ENCODE results near the gene NR2F1.

The NR2F1 gene

DNA sequence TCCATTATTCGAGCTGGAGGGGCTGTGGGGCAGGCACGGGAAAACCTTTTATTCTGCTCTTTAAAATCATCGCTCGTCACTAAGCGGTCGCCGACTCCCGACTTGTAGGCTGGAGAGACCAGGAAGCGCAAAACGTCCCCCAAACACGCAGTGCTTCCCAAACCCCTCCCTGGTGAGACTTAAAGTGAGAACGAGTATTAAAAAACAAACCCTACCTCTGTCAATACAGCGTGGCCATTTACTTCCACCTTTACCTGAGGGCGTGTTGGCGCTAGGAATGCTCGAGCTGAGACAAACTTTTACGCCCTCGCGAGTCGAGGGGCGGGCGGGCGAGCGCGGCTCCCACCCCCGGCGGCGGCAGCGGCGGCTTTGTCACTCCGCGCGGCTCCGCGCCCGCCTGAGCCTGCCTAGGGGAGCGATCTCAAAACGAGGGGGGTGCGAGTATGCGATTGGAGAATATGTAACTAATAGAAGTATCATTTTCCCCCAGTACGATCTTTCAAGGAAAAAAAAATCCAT lies 2.0 kb upstream of the NR2F1 start, which contains the start of gene NR2F1-AS1 (continued):
- TF ChIP-seq, protein P1, sequence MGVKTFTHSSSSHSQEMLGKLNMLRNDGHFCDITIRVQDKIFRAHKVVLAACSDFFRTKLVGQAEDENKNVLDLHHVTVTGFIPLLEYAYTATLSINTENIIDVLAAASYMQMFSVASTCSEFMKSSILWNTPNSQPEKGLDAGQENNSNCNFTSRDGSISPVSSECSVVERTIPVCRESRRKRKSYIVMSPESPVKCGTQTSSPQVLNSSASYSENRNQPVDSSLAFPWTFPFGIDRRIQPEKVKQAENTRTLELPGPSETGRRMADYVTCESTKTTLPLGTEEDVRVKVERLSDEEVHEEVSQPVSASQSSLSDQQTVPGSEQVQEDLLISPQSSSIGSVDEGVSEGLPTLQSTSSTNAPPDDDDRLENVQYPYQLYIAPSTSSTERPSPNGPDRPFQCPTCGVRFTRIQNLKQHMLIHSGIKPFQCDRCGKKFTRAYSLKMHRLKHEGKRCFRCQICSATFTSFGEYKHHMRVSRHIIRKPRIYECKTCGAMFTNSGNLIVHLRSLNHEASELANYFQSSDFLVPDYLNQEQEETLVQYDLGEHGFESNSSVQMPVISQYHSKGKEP (tag by site-specific recombination; IDR thresholded peaks at IDR 0.05), result no peak
- TF ChIP-seq ZSCAN23 (tag by site-specific recombination; IDR thresholded peaks at IDR 0.05) (no peak), ZBTB8A (tag by site-specific recombination; IDR thresholded peaks at IDR 0.05) (peak; percentile 81), ZNF341 (tag by site-specific recombination; IDR thresholded peaks at IDR 0.05; ENCODE audit: low read depth) (no peak), ZNF776 (tag by site-specific recombination; IDR thresholded peaks at IDR 0.05; ENCODE audit: borderline replicate concordance) (no peak), ZNF2 (tag by site-specific recombination; IDR thresholded peaks at IDR 0.05) (no peak), ZNF596 (tag by site-specific recombination; IDR thresholded peaks at IDR 0.05) (no peak), ZNF211 (tag by site-specific recombination; IDR thresholded peaks at IDR 0.05; ENCODE audit: low read depth) (no peak), ZNF837 (tag by site-specific recombination; IDR thresholded peaks at IDR 0.05) (no peak), EGR2 (tag by site-specific recombination; IDR thresholded peaks at IDR 0.05; ENCODE audit: low read depth) (0 out of 2 replicates have a peak, but pooled peaks have one; percentile 11), ZFP3 (tag by site-specific recombination; IDR thresholded peaks at IDR 0.05; ENCODE audit: low read depth) (no peak), ZNF140 (tag by site-specific recombination; IDR thresholded peaks at IDR 0.05) (no peak), ZNF221 (tag by site-specific recombination; IDR thresholded peaks at IDR 0.05; ENCODE audit: borderline replicate concordance) (no peak), ZNF391 (tag by site-specific recombination; IDR thresholded peaks at IDR 0.05; ENCODE audit: borderline replicate concordance, low read depth) (no peak), ZNF37A (tag by site-specific recombination; IDR thresholded peaks at IDR 0.05) (no peak), ZNF777 (tag by site-specific recombination; IDR thresholded peaks at IDR 0.05; ENCODE audit: borderline replicate concordance) (no peak)
- TF ChIP-seq, protein P2, sequence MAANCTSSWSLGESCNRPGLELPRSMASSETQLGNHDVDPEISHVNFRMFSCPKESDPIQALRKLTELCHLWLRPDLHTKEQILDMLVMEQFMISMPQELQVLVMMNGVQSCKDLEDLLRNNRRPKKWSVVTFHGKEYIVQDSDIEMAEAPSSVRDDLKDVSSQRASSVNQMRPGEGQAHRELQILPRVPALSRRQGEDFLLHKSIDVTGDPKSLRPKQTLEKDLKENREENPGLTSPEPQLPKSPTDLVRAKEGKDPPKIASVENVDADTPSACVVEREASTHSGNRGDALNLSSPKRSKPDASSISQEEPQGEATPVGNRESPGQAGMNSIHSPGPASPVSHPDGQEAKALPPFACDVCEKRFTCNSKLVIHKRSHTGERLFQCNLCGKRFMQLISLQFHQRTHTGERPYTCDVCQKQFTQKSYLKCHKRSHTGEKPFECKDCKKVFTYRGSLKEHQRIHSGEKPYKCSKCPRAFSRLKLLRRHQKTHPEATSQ (tag by site-specific recombination; IDR thresholded peaks at IDR 0.05), result no peak
- TF ChIP-seq, protein P3, sequence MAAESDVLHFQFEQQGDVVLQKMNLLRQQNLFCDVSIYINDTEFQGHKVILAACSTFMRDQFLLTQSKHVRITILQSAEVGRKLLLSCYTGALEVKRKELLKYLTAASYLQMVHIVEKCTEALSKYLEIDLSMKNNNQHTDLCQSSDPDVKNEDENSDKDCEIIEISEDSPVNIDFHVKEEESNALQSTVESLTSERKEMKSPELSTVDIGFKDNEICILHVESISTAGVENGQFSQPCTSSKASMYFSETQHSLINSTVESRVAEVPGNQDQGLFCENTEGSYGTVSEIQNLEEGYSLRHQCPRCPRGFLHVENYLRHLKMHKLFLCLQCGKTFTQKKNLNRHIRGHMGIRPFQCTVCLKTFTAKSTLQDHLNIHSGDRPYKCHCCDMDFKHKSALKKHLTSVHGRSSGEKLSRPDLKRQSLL (tag by site-specific recombination; IDR thresholded peaks at IDR 0.05), result no peak
- TF ChIP-seq, protein P4, sequence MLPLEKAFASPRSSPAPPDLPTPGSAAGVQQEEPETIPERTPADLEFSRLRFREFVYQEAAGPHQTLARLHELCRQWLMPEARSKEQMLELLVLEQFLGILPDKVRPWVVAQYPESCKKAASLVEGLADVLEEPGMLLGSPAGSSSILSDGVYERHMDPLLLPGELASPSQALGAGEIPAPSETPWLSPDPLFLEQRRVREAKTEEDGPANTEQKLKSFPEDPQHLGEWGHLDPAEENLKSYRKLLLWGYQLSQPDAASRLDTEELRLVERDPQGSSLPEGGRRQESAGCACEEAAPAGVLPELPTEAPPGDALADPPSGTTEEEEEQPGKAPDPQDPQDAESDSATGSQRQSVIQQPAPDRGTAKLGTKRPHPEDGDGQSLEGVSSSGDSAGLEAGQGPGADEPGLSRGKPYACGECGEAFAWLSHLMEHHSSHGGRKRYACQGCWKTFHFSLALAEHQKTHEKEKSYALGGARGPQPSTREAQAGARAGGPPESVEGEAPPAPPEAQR (tag by site-specific recombination; IDR thresholded peaks at IDR 0.05), result no peak
- TF ChIP-seq, protein P5, sequence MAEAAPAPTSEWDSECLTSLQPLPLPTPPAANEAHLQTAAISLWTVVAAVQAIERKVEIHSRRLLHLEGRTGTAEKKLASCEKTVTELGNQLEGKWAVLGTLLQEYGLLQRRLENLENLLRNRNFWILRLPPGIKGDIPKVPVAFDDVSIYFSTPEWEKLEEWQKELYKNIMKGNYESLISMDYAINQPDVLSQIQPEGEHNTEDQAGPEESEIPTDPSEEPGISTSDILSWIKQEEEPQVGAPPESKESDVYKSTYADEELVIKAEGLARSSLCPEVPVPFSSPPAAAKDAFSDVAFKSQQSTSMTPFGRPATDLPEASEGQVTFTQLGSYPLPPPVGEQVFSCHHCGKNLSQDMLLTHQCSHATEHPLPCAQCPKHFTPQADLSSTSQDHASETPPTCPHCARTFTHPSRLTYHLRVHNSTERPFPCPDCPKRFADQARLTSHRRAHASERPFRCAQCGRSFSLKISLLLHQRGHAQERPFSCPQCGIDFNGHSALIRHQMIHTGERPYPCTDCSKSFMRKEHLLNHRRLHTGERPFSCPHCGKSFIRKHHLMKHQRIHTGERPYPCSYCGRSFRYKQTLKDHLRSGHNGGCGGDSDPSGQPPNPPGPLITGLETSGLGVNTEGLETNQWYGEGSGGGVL (tag by site-specific recombination; IDR thresholded peaks at IDR 0.05), result no peak
- TF ChIP-seq, protein P6, sequence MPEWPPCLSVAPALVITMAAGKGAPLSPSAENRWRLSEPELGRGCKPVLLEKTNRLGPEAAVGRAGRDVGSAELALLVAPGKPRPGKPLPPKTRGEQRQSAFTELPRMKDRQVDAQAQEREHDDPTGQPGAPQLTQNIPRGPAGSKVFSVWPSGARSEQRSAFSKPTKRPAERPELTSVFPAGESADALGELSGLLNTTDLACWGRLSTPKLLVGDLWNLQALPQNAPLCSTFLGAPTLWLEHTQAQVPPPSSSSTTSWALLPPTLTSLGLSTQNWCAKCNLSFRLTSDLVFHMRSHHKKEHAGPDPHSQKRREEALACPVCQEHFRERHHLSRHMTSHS (tag by site-specific recombination; IDR thresholded peaks at IDR 0.05), result no peak
